H1 (cell line): Measurements from ENCODE around the gene SORCS3. TPM values are rescaled to one million over a fixed set of nuclear protein-coding genes. Genes with fewer than 3 reads are reported as not detected.

ENCODE experiments used
- CHD7 ChIP-seq: fragments of 300-600 bp; sonication (generic); IDR thresholded peaks from 2 replicates; pipeline ENCODE4 v1.7.1; 2012; ENCODE audit warnings: low read length, moderate library complexity, mild to moderate bottlenecking, inconsistent platforms; ENCODE audit not compliant: insufficient replicate concordance
- CREB1 ChIP-seq: IDR thresholded peaks from 2 replicates; pipeline ENCODE4 v1.6.1; 2012; ENCODE audit warnings: inconsistent platforms
- SP1 ChIP-seq: IDR thresholded peaks from 2 replicates; pipeline ENCODE4 v1.6.1; 2011; ENCODE audit warnings: low read depth, low read length
- TCF12 ChIP-seq: IDR thresholded peaks from 2 replicates; pipeline ENCODE4 v1.6.1; 2011; ENCODE audit warnings: low read depth, mild to moderate bottlenecking, low read length
- USF2 ChIP-seq: IDR thresholded peaks from 2 replicates; pipeline ENCODE4 v1.6.1; 2011; ENCODE audit warnings: low read length, improper control_type of control experiment
- polyA plus RNA-seq, 7 experiments: library from polyadenylated mRNA; depleted of rRNA in 3 of 7; stranded (reverse) in 5 of 7; unstranded in 2 of 7; fragments of >200 nt in 5 of 7; fragments of 200-250 nt in 2 of 7; gene quantifications; 1 replicate in 5 of 7; 2 replicates in 1 of 7; 4 replicates in 1 of 7; pipeline versions ENCODE4 v1.2.1 to v1.2.3, GENCODE V29; 2011 to 2013; ENCODE audit warnings: missing spikeins in 2 of 7, mixed read lengths in 2 of 7
- total RNA-seq: library from RNA; stranded (reverse); fragmentation: NEBNext Ultra II Directional; extraction: Animal tissue kit (Norgen Biotek cat#: 25700); gene quantifications from 2 replicates; pipeline ENCODE4 v1.2.1, GENCODE V29; 2021

Gene SORCS3
- total and polyA plus RNA-seq, 2 of the 8 experiments (the other 6 are each of a cell fraction or from before 2014, with no cell fraction given), result 0.26 to 0.88 TPM

GRCh38 chr10:105288026-105288425, 646.9 kb downstream of the SORCS3 start (continued):
- TF ChIP-seq CHD7, result no peak
- no peak for TF ChIP-seq TCF12
- TF ChIP-seq CREB1, result no peak
- no peak for TF ChIP-seq SP1
- TF ChIP-seq USF2, result no peak
- TF ChIP-seq, all 59 proteins: peak for 0
